DOHH2 (cell line): ENCODE results near the gene XIRP2.

Experiments used
- H3F3A ChIP-seq: fragments of 200-600 bp; sonication (generic), shearing (Covaris generic); 2 replicates; pipeline ENCODE4 v1.6.0; 2016; ENCODE audit warnings: antibody characterized with exemption, mild to moderate bottlenecking; ENCODE audit not compliant: control insufficient read depth, insufficient read depth
- H3K27ac ChIP-seq: fragments of 200-600 bp; sonication (generic); 2 replicates; pipeline ENCODE4 v1.5.1; 2014; ENCODE audit warnings: low read depth, mild to moderate bottlenecking, low read length, moderate library complexity
- H3K27me3 ChIP-seq: fragments of 200-600 bp; sonication (generic); 2 replicates; pipeline ENCODE4 v1.6.1; 2014; ENCODE audit warnings: mild to moderate bottlenecking, low read length, mixed read lengths; ENCODE audit not compliant: control insufficient read depth
- H3K36me3 ChIP-seq: fragments of 200-600 bp; sonication (generic); 2 replicates; pipeline ENCODE4 v1.6.1; 2014; ENCODE audit warnings: mild to moderate bottlenecking, low read length, moderate library complexity, mixed read lengths; ENCODE audit not compliant: control insufficient read depth
- H3K4me1 ChIP-seq: fragments of 200-600 bp; sonication (generic); 2 replicates; pipeline ENCODE4 v1.6.1; 2014; ENCODE audit warnings: mild to moderate bottlenecking, low read length, mixed read lengths; ENCODE audit not compliant: control insufficient read depth
- H3K4me2 ChIP-seq: fragments of 200-600 bp; sonication (generic); 2 replicates; pipeline ENCODE4 v1.6.0; 2014; ENCODE audit warnings: mild to moderate bottlenecking, low read length, moderate library complexity
- H3K4me3 ChIP-seq: fragments of 200-600 bp; sonication (generic); 2 replicates; pipeline ENCODE4 v1.5.1; 2014; ENCODE audit warnings: mild to moderate bottlenecking, low read length, mixed read lengths
- H3K79me2 ChIP-seq: fragments of 200-600 bp; sonication (generic); 2 replicates; pipeline ENCODE4 v1.6.1; 2014; ENCODE audit warnings: mild to moderate bottlenecking, low read length, mixed read lengths; ENCODE audit not compliant: control insufficient read depth
- H3K9me2 ChIP-seq: fragments of 200-600 bp; sonication (generic); replicated peaks from 2 replicates; pipeline ENCODE4 v1.6.1; 2014; ENCODE audit warnings: mild to moderate bottlenecking, low read length, mixed read lengths; ENCODE audit not compliant: control insufficient read depth
- H3K9me3 ChIP-seq: fragments of 200-600 bp; sonication (generic); 2 replicates; pipeline ENCODE4 v1.6.1; 2014; ENCODE audit warnings: antibody characterized with exemption, low read length, mixed read lengths; ENCODE audit not compliant: control insufficient read depth, insufficient read depth
- H4K20me1 ChIP-seq: fragments of 200-600 bp; sonication (generic); 2 replicates; pipeline ENCODE4 v1.6.0; 2014; ENCODE audit warnings: low read depth, mild to moderate bottlenecking, antibody characterized with exemption, low read length, moderate library complexity; ENCODE audit not compliant: control insufficient read depth, insufficient read depth
- CTCF ChIP-seq: fragments of 200-600 bp; sonication (generic); IDR thresholded peaks from one replicate; pipeline ENCODE4 v1.5.1; 2014; ENCODE audit warnings: antibody characterized with exemption, mild to moderate bottlenecking, low read depth, low read length; ENCODE audit not compliant: poor library complexity, severe bottlenecking
- EZH2phosphoT487 ChIP-seq: fragments of 200-600 bp; sonication (generic); IDR thresholded peaks from 2 replicates; pipeline ENCODE4 v1.6.1; 2017; ENCODE audit warnings: borderline replicate concordance, mild to moderate bottlenecking, antibody characterized with exemption, low read length, moderate library complexity, mixed read lengths

The XIRP2 gene

GRCh38 chr2:166888180-166888579 lies at the start of gene XIRP2:
Gene XIRP2, plus strand, starts transcription at chr2:166888480. Its CDS starts 15,003 bp downstream, at chr2:166903483.
- Histone ChIP-seq H3K36me3 (no peaks in the 10 kb centered on the region), H3K4me3 (no peak within 1 kb of the TSS), H3K9me3 (no peaks in the 10 kb centered on the region), H3K27ac (no peak within 1 kb of the TSS), H3K4me2 (no peak within 1 kb of the TSS), H3K9me2 (no peaks in the 10 kb centered on the region), H4K20me1 (no peaks in the 10 kb centered on the region), H3F3A (no peaks in the 10 kb centered on the region), H3K4me1 (no peaks in the 10 kb centered on the region), H3K27me3 (no peaks in the 10 kb centered on the region), H3K79me2 (no peaks in the 10 kb centered on the region)
- TF ChIP-seq EZH2phosphoT487 (no peak), CTCF (no peak)

GRCh38 chr2:166841152-166841551 lies 47.1 kb upstream of the XIRP2 start:
- Histone ChIP-seq H3K9me2 (no peaks in the 10 kb centered on the region), H3K4me1 (no peaks in the 10 kb centered on the region), H3K4me3 (no peak overlapping the region), H3K79me2 (no peaks in the 10 kb centered on the region), H3K27ac (no peak overlapping the region), H4K20me1 (no peaks in the 10 kb centered on the region), H3K4me2 (no peak overlapping the region), H3F3A (no peaks in the 10 kb centered on the region), H3K9me3 (no peaks in the 10 kb centered on the region), H3K27me3 (no peaks in the 10 kb centered on the region), H3K36me3 (no peaks in the 10 kb centered on the region)
- TF ChIP-seq EZH2phosphoT487: no peak
- no peak for TF ChIP-seq CTCF

- Histone ChIP-seq H3K79me2 (no peaks in the 10 kb centered on the region), H3K36me3 (no peaks in the 10 kb centered on the region), H3K9me2 (no peaks in the 10 kb centered on the region), H3K27me3 (no peaks in the 10 kb centered on the region), H3F3A (no peaks in the 10 kb centered on the region), H4K20me1 (no peaks in the 10 kb centered on the region), H3K27ac (no peak overlapping the region), H3K4me1 (no peaks in the 10 kb centered on the region), H3K4me2 (no peak overlapping the region), H3K4me3 (no peak overlapping the region), H3K9me3 (no peaks in the 10 kb centered on the region)
- TF ChIP-seq EZH2phosphoT487: no peak
- TF ChIP-seq CTCF: no peak
These were observed 46.6 kb upstream of the XIRP2 start for GRCh38 chr2:166841679-166842078.

GRCh38 chr2:166844111-166844510 lies 44.2 kb upstream of the XIRP2 start:
- Histone ChIP-seq H3K79me2 (no peaks in the 10 kb centered on the region), H3K27me3 (no peaks in the 10 kb centered on the region), H3K9me3 (no peaks in the 10 kb centered on the region; the same call in 1 of the 2 replicates), H3K27ac (no peak overlapping the region), H3K4me2 (no peak overlapping the region), H3K4me1 (no peaks in the 10 kb centered on the region), H3K4me3 (no peak overlapping the region), H3K36me3 (no peaks in the 10 kb centered on the region), H3F3A (no peaks in the 10 kb centered on the region), H3K9me2 (no peaks in the 10 kb centered on the region), H4K20me1 (no peaks in the 10 kb centered on the region)
- TF ChIP-seq CTCF: no peak
- TF ChIP-seq EZH2phosphoT487: no peak
